Activated CD4-positive, alpha-beta T cell treated with anti-CD3 and anti-CD28 coated beads, Interleukin-2, Interleukin-6, amounts not matched to agents 100 ng/mL and 50 ng/mL, durations not matched to agents 16 hours and 8 hours (primary cell): ENCODE results near the gene RNF111.
A peak's percentile ranks its signal among the peaks of the same experiment; 100 is the strongest.

Experiments
- DNase-seq: peaks from one replicate; pipeline ENCODE4 v3.0.0-alpha.2; 2020

The RNF111 gene

GRCh38 chr15:59001946-59002345, 14.5 kb downstream of the RNF111 start:
- no peak for DNase-seq

DNA sequence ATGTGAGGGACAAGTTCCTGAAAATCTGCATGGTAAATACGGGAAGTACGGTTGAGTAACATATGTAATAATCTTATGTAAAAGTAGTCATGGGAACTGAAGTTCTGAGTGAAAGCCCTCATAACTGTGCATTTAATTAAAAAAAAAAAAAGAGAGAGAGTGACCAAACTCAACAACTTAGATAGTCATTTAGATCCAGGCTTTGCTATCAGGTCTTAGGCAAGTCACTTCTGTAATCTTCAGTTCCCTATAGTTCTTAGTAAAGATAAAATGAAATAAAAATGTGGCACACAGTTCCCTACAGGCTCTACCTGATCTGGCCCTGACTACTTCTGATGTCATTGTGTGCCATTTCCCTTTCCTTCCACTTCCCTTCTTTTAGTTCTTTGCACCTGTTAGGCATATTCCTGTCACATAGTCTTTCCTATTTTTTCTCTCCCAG, 15.0 kb downstream of the RNF111 start:
- no peak for DNase-seq

GRCh38 chr15:59005579-59005978, 18.1 kb downstream of the RNF111 start:
- no peak for DNase-seq

DNA sequence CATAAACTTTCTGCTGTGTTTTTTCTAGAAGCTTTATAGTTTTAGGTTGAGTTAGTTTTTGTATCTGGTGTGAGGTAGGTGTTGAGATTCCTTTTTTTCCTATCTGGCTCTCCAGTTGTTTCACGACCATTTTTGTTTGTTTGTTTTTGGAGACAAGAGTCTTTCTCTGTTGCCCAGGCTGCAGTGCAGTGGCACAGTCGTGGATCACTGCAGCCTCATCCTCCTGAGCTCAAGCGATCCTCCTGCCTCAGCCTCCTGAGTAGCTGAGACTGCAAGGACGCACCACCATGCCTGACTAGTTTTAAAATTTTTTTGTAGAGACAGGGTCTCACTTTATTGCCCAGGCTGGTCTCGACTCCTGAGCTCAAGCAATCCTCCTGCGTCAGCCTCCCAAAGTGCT, 20.6 kb downstream of the RNF111 start:
- DNase-seq = no peak

DNA sequence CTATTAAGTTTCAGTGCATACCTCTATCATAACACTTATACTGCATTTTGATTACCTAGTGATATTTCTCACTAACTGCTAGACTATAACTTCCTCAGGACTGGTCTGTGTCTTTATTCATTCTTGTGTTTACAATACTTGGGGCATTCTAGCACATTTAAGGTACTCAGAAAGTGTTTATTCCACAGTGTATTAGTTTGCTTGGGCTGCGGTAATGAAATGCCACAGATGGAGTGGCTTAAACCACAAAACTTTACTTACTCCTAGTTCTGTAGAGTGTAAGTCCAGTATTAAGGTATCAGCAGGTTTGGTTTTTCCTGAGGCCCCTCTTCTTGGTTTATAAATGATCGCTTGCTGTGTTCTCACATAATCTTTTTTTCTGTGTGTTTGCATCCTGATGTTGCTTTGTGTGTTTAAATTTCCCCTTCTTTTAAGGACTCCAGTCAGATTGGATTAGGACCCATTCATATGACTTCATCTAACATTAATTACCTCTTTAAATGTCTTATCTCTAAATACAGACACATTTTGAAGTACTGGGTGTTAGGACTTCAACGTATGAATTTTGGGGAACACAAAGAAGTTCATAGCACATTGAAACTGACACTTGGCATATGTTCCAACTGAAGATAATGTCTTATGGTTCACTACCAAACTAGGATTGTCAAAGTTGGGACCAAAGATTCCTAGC, 23.9 kb downstream of the RNF111 start:
- no peak for DNase-seq

- no peak for DNase-seq
Observed at GRCh38 chr15:59013246-59013873, 25.9 kb downstream of the RNF111 start.

GRCh38 chr15:59014068-59014467, 26.6 kb downstream of the RNF111 start:
- no peak for DNase-seq

DNA sequence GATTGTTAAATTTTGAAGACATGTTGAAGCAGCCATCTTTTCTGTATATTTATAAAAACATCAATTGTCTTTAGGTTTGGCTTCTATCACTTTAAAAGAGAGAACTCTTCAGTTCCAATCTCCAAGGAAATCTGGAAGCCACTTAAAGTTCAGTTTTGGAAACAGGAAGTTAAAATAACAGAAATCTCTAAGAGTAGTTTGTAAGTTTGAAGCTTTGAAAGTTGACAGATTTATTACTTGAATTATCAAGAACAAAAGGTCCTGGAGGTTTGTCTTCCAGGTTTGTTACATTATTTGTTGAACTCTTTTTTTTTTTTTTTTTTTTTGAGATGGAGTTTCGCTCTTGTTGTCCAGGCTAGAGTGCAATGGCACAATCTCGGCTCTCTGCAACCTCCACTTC, 30.0 kb downstream of the RNF111 start:
- DNase-seq = no peak

GRCh38 chr15:59018833-59019232, 31.4 kb downstream of the RNF111 start:
- DNase-seq = no peak

DNA sequence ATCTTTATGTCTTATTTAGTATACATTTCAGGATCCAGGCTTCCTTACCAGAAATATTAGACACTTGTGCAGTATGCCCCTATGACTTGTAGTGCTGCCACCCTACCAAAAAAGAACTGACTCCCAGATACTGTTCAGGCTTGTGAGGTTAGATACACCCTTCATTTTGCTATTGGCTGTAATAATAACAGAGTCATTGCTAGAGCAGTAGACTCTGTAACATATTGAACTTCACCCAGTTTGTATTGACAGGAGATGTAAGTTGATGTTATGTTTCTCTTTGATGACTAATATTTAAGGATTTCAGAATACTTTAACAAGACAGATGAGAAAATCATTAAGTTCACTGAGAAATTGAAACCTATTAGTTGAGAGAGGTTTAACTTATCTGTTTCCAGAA, 32.9 kb downstream of the RNF111 start:
- no peak for DNase-seq

DNA sequence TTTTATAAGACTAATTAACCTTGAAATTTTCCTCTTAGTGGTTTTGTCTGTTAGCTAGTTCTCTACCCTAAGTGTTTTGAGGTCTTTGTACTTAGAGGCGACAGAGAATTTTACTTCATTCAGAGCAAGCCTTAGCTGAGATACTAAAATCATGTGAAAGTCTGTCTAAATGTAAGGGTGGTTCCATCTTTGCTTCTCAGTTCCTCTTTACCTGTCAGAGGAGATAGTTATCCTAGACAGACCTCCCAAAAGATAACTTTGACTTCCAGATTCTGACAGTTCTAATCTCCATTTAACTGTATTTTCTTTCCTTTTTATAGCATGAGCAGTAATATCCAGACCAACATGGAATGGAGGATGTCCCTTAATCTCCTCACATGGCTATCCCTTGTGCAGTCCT, 34.7 kb downstream of the RNF111 start:
- DNase-seq = no peak

- peak; percentile 6 for DNase-seq
Observed at GRCh38 chr15:59026207-59026606, 38.7 kb downstream of the RNF111 start.

GRCh38 chr15:59028387-59028955, 41.0 kb downstream of the RNF111 start:
- peak; percentile 17 for DNase-seq

GRCh38 chr15:59029554-59029953, 42.1 kb downstream of the RNF111 start:
- DNase-seq = no peak

DNA sequence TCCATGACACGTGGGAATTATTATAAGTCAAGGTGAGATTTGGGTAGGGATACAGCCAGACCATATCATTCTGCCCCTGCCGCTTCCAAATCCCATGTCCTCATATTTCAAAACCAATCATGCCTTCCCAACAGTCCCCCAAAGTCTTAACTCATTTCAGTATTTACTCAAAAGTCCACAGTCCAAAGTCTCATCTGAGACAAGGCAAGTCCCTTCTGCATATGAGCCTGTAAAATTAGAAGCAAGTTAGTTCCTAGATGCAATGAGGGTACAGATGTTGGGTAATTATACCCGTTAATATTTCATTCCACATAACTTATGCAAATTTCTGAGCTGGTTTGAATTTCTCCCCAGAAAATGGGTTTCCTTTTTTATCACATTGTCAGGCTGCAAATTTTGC, 47.7 kb downstream of the RNF111 start:
- no peak for DNase-seq

DNA sequence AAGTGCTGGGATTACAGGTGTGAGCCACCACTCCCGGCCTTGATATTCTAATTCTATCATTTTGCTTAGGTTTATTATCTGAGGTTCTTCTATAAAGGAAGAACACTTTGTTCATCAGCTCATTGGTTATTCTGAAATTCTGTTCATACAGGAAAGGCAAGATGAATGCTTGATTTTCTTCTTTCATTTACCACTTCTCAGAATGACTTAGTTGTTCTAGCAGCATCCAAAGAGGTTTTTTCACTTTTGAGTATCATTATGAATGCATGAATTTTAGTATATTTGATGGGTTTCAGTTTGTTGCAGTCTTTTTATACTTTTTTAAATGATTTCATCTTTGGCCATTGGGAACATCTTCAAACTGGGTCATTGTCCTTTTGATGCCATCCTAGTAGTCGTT, 51.8 kb downstream of the RNF111 start:
- DNase-seq = peak; percentile 51

DNA sequence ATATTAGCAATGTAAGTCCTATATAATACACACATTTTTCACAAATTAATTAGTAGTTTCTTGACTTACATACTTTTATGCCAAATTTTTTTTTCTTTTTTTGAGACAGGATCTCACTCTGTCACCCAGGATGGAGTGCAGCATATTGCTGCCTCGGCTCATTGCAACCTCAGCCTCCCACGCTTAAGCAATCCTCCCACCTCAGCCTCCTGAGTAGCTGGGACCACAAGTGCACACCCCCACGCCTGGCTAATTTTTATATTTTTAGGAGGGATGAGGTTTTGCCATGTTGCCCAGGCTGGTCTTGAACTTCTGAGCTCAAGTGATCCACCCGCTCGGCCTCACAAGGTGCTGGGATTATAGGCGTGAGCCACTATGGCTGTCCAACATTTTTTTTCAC, 54.6 kb downstream of the RNF111 start:
- DNase-seq = no peak

DNA sequence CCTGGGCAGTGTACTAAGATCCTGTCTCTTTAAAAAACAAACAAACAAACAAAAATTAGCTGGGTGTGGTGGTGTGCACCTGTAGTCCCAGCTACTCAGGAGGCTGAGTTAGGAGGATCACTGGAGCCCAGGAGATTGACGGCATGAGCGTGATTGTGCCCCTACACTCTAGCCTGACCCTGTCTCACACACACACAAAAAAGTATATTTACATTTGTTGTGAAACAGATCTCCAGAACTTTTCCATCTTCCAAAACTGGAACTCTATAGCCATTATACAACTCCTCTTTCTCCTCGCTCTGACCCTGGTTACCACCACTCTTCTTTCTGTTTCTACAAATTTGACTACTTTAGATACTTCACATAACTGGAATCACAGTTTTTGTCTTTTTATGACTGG, 61.4 kb downstream of the RNF111 start:
- DNase-seq = no peak

GRCh38 chr15:59051873-59052861, 64.7 kb downstream of the RNF111 start:
- DNase-seq = peak; percentile 13

GRCh38 chr15:59052915-59053407, 65.5 kb downstream of the RNF111 start:
- DNase-seq = no peak

GRCh38 chr15:59053482-59053881, 66.0 kb downstream of the RNF111 start:
- DNase-seq = peak; percentile 64

DNA sequence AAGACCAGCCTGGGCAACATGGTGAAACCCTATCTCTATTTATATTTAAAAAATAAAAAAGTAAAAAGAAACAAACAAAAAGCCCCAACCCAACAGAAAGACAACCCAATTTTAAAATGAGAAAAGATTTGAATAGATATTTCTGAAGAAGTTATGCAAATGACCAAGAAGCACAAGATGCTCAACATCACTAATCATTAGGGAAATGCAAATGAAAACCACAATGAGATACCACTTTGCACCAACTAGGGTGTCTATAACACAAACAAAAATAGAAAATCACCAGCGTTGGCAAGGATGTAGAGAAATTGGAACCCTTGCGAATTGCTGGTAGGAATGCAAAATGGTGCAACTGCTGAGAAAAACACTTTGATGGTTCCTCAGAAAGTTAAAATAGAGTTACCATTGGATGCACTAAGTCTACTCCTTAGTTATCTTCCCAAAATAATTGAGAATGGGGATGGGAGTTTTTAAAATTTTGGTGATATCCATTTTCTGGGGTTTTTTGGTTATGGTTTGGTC, 71.7 kb downstream of the RNF111 start:
- DNase-seq = no peak

DNA sequence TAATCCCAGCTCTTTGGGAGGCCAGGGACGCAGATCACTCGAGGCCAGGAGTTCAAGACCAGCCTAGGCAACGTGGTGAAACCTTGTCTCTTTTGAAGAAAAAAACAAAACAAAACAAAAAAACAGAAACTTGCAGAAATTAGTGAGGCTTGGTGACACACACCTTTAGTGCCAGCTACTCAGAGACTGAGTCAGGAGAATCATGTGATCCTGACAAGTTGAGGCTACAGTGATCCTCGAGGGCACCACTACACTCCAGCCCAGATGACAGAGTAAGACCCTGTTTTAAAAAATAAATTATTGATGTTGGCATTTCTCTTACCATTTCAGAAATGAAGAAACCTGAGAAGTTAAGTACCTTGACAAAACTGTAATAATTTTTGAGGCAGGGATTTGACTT, 72.9 kb downstream of the RNF111 start:
- no peak for DNase-seq
